Tibial artery (tissue), 4 donors: ENCODE results near the gene HOXA7.

Source experiments
- DNase-seq, 2 donors: peaks; one replicate each; pipeline ENCODE4 v3.0.0-alpha.2; 2019
- H3K27ac ChIP-seq, 2 donors: fragments of 200-600 bp; sonication (generic) in 1 of 2; 1 replicate in 1 of 2; 2 replicates in 1 of 2; pipeline ENCODE4 v1.5.1; 2018 to 2019; ENCODE audit warnings: mild to moderate bottlenecking in 1 of 2
- H3K27me3 ChIP-seq, 2 donors: fragments of 200-600 bp; sonication (generic) in 1 of 2; one replicate each; pipeline versions ENCODE4 v1.5.1 to v1.6.0; 2016 to 2019
- H3K36me3 ChIP-seq, 3 donors: fragments of 200-600 bp; sonication (generic) in 2 of 3; one replicate each; pipeline ENCODE4 v1.5.1; 2016 to 2019; ENCODE audit warnings: mild to moderate bottlenecking in 2 of 3
- H3K4me1 ChIP-seq, 4 donors: fragments of 200-600 bp; sonication (generic) in 2 of 4; 1 replicate in 3 of 4; 2 replicates in 1 of 4; pipeline ENCODE4 v1.5.1; 2016 to 2019
- H3K4me3 ChIP-seq, 2 donors: fragments of 200-600 bp; sonication (generic) in 1 of 2; 1 replicate in 1 of 2; 2 replicates in 1 of 2; pipeline ENCODE4 v1.5.1; 2018 to 2019; ENCODE audit warnings: mild to moderate bottlenecking in 2 of 2
- H3K9me3 ChIP-seq, 3 donors: fragments of 200-600 bp; sonication (generic) in 1 of 3; one replicate each; pipeline ENCODE4 v1.5.1; 2016 to 2019
- CTCF ChIP-seq, 2 experiments: fragments of 200-600 bp in 1 of 2; fragments of 450-650 bp in 1 of 2; IDR thresholded peaks; one replicate each; pipeline ENCODE4 v1.5.1; 2017 to 2019; ENCODE audit warnings: antibody characterized with exemption in 2 of 2, mild to moderate bottlenecking in 1 of 2, moderate library complexity in 1 of 2
- intact Hi-C: fragments of 100-400 bp; cut with DNase I; formaldehyde crosslinking; loops from one replicate; pipeline ENCODE4 v1.15.0; 2023; ENCODE audit warnings: low total_unique reads

The HOXA7 gene

GRCh38 chr7:27184337-27185012 is 28.0 kb upstream of the HOXA7 start:
- Histone ChIP-seq H3K27ac (peak overlapping the region; percentile 34 to 60), H3K36me3 (no peaks in the 10 kb centered on the region), H3K4me1 (peaks cover 0 to 28% (median 25%) of the 10 kb centered on the region in 4 donors), H3K4me3 (peak overlapping the region; percentile 47 to 59), H3K9me3 (no peaks in the 10 kb centered on the region), H3K27me3 (peaks cover 0 to 94% of the 10 kb centered on the region in 2 donors)
- TF ChIP-seq CTCF (IDR thresholded peaks at IDR 0.05), result no peak
- intact Hi-C loops, result no loop called here
- peak; percentile 45 to 67 for DNase-seq

GRCh38 chr7:27183682-27184336 is 27.3 kb upstream of the HOXA7 start:
- peak; percentile 23 to 69 for DNase-seq
- Histone ChIP-seq H3K4me1 (peaks cover 0 to 28% (median 26%) of the 10 kb centered on the region in 4 donors), H3K36me3 (no peaks in the 10 kb centered on the region), H3K27me3 (peaks cover 0 to 91% of the 10 kb centered on the region in 2 donors), H3K4me3 (peak overlapping the region; percentile 47 to 59), H3K9me3 (no peaks in the 10 kb centered on the region), H3K27ac (peak overlapping the region; percentile 34 to 60)
- intact Hi-C loops, result no loop called here
- TF ChIP-seq CTCF (IDR thresholded peaks at IDR 0.05), result no peak

GRCh38 chr7:27182861-27183681 is 26.6 kb upstream of the HOXA7 start:
- Histone ChIP-seq H3K36me3 (no peaks in the 10 kb centered on the region), H3K4me1 (peaks cover 0 to 28% (median 26%) of the 10 kb centered on the region in 4 donors), H3K9me3 (no peaks in the 10 kb centered on the region), H3K27ac (peak overlapping the region in 1 of 2 donors; percentile 60), H3K4me3 (peak overlapping the region; percentile 47 to 59), H3K27me3 (peaks cover 0 to 84% of the 10 kb centered on the region in 2 donors)
- TF ChIP-seq CTCF (IDR thresholded peaks at IDR 0.05), result no peak
- intact Hi-C loops, result no loop called here
- DNase-seq, result peak; percentile 24 to 66

GRCh38 chr7:27182285-27182841 is 25.9 kb upstream of the HOXA7 start:
- Histone ChIP-seq H3K4me1 (peaks cover 0 to 30% (median 26%) of the 10 kb centered on the region in 4 donors), H3K4me3 (no peak overlapping the region), H3K27me3 (peaks cover 0 to 77% of the 10 kb centered on the region in 2 donors), H3K36me3 (no peaks in the 10 kb centered on the region), H3K27ac (peak overlapping the region in 1 of 2 donors; percentile 15), H3K9me3 (no peaks in the 10 kb centered on the region)
- no peak for TF ChIP-seq CTCF (IDR thresholded peaks at IDR 0.05)
- intact Hi-C loops, result no loop called here
- peak; percentile 20 to 51 for DNase-seq

GRCh38 chr7:27181795-27182275 is 25.4 kb upstream of the HOXA7 start:
- Histone ChIP-seq H3K27me3 (peaks cover 0 to 74% of the 10 kb centered on the region in 2 donors), H3K36me3 (no peaks in the 10 kb centered on the region), H3K4me1 (peaks cover 0 to 35% (median 26%) of the 10 kb centered on the region in 4 donors), H3K27ac (peak overlapping the region in 1 of 2 donors; percentile 15), H3K9me3 (no peaks in the 10 kb centered on the region), H3K4me3 (no peak overlapping the region)
- intact Hi-C loops, result no loop called here
- DNase-seq, result peak; percentile 19 to 66
- TF ChIP-seq CTCF (IDR thresholded peaks at IDR 0.05), result no peak
